GM12878 (cell line): ENCODE results near the gene TSPAN15. TPM values are rescaled to one million over a fixed set of nuclear protein-coding genes. Genes with fewer than 3 reads are reported as not detected.
A peak's percentile ranks its signal among the peaks of the same experiment; 100 is the strongest.

Experiments
- ATAC-seq: fragments of 200-7000 bp; cut with Tn5 transposase; 3 replicates; pipeline ENCODE4 v1.9.1; 2020; ENCODE audit warnings: mild to moderate bottlenecking, moderate library complexity
- BruUV-seq: library from RNA; stranded (reverse); fragments of 400-500 nt; replicated peaks from 2 replicates; lab custom pipeline; 2021; lab: Mats Ljungman, UMichigan
- CTCF ChIA-PET: fragments of 300-600 bp; sonication (Branson Sonifier 250); formaldehyde crosslinking; extraction: SDS; loops from one replicate; lab custom pipeline; 2021; ENCODE audit warnings: inconsistent platforms; lab: Yijun Ruan, JAX
- POLR2A ChIA-PET: fragments of 350-600 bp; formaldehyde crosslinking; extraction: SDS; loops from one replicate; lab custom pipeline; 2021; ENCODE audit warnings: inconsistent platforms; lab: Charles Lee
- RAD21 ChIA-PET: fragments of 300-600 bp; sonication (Branson Sonifier 250); formaldehyde crosslinking; loops from one replicate; lab custom pipeline; 2023; ENCODE audit warnings: antibody characterized with exemption; ENCODE audit not compliant: unreplicated experiment; lab: Charles Lee
- SMC1A ChIA-PET: fragments of 300-600 bp; sonication (Branson Sonifier 250); formaldehyde crosslinking; loops from one replicate; lab custom pipeline; 2023; ENCODE audit not compliant: unreplicated experiment, uncharacterized antibody; lab: Charles Lee
- DNase-seq: peaks from one replicate; pipeline ENCODE4 v3.0.0-alpha.2; 2011; ENCODE audit warnings: low read depth, low spot score
- FAIRE-seq: peaks from 3 replicates; lab custom pipeline; 2011; peaks lifted over from hg19 to GRCh38; lab: Jason Lieb, UNC
- H2AFZ ChIP-seq: 2 replicates; pipeline ENCODE4 v1.6.0; 2011; ENCODE audit warnings: low read depth, low read length, control low read depth; ENCODE audit not compliant: control insufficient read depth
- H3K27ac ChIP-seq: 2 replicates; pipeline ENCODE4 v1.5.1; 2011; ENCODE audit warnings: control low read depth; ENCODE audit not compliant: control insufficient read depth, insufficient read depth
- H3K27me3 ChIP-seq, 2 experiments: replicated peaks in 1 of 2; 2 replicates each; pipeline versions ENCODE4 v1.6.0 to v1.6.1; 2011; ENCODE audit warnings: low read length in 1 of 2; ENCODE audit not compliant: control insufficient read depth in 2 of 2, insufficient read depth in 2 of 2
- H3K36me3 ChIP-seq, 2 experiments: 2 replicates each; pipeline ENCODE4 v1.5.1; 2011; ENCODE audit warnings: low read length in 1 of 2; ENCODE audit not compliant: control insufficient read depth in 2 of 2, insufficient read depth in 2 of 2
- H3K4me1 ChIP-seq: 2 replicates; pipeline ENCODE4 v1.6.1; 2011; ENCODE audit warnings: mild to moderate bottlenecking, low read length, moderate library complexity, mixed read lengths; ENCODE audit not compliant: control insufficient read depth, insufficient read depth
- H3K4me2 ChIP-seq: 2 replicates; pipeline ENCODE4 v1.6.0; 2011; ENCODE audit warnings: control low read depth; ENCODE audit not compliant: control insufficient read depth, insufficient read depth
- H3K4me3 ChIP-seq: fragments of 200-600 bp; sonication (generic); 2 replicates; pipeline ENCODE4 v1.5.1; 2016
- H3K79me2 ChIP-seq: 2 replicates; pipeline ENCODE4 v1.6.0; 2011; ENCODE audit warnings: low read length; ENCODE audit not compliant: control insufficient read depth, insufficient read depth
- H3K9ac ChIP-seq: 2 replicates; pipeline ENCODE4 v1.8.0; 2011; ENCODE audit warnings: low read length, control low read depth, mixed read lengths; ENCODE audit not compliant: control insufficient read depth, insufficient read depth
- H3K9me3 ChIP-seq: replicated peaks from 3 replicates; pipeline ENCODE4 v1.5.1; 2011; ENCODE audit warnings: mild to moderate bottlenecking, low read length; ENCODE audit not compliant: control insufficient read depth, insufficient read depth
- H4K20me1 ChIP-seq: 2 replicates; pipeline ENCODE4 v1.6.0; 2011; ENCODE audit not compliant: control insufficient read depth, insufficient read depth
- MYC ChIP-seq: IDR thresholded peaks from 2 replicates; pipeline ENCODE4 v1.6.1; 2011; ENCODE audit warnings: mild to moderate bottlenecking, low read length, moderate library complexity, inconsistent platforms; ENCODE audit not compliant: insufficient read depth, insufficient replicate concordance, insufficient read length, severe bottlenecking
- PAX5 ChIP-seq: IDR thresholded peaks from 2 replicates; pipeline ENCODE4 v1.6.1; 2011; ENCODE audit warnings: low read depth, low read length, borderline replicate concordance
- SPI1 ChIP-seq: IDR thresholded peaks from 2 replicates; pipeline ENCODE4 v1.6.1; 2011; ENCODE audit warnings: low read depth, mild to moderate bottlenecking, low read length, moderate library complexity, borderline replicate concordance; ENCODE audit not compliant: insufficient read depth
- STAT3 ChIP-seq: IDR thresholded peaks from 2 replicates; pipeline ENCODE4 v1.6.1; 2011; ENCODE audit warnings: low read depth, low read length, improper control_type of control experiment
- TCF12 ChIP-seq: IDR thresholded peaks from 2 replicates; pipeline ENCODE4 v1.6.1; 2011; ENCODE audit warnings: low read depth, mild to moderate bottlenecking, low read length
- ZNF24 ChIP-seq: fragments of 450-650 bp; IDR thresholded peaks from 2 replicates; pipeline ENCODE4 v1.6.1; 2017; ENCODE audit warnings: antibody characterized with exemption, mild to moderate bottlenecking
- WGBS: methylation state at CpG from one replicate; pipeline ENCODE4 v1.1.6; 2016; ENCODE audit warnings: low lambda C conversion rate; ENCODE audit not compliant: insufficient replicate concordance, insufficient coverage; ENCODE audit errors: missing lambda C conversion rate; 5-methylcytosine and 5-hydroxymethylcytosine counted together
- in situ Hi-C: fragments of 300-500 bp; cut with MboI; formaldehyde crosslinking; loops from 9 replicates; pipeline ENCODE4 v1.14.3; 2018; ENCODE audit warnings: mixed read lengths
- intact Hi-C: fragments of 100-400 bp; cut with micrococcal nuclease; formaldehyde crosslinking; loops from one replicate; pipeline ENCODE4 v1.14.2; 2022; ENCODE audit not compliant: unreplicated experiment
- polyA plus RNA-seq, 11 experiments: library from polyadenylated mRNA; depleted of rRNA in 4 of 11; unstranded in 6 of 11; stranded (reverse) in 5 of 11; fragments of >200 nt; fragmentation: Nextera tagmentation in 4 of 11; fragmentation: Illumina TruSeq in 1 of 11; extraction: Ambion mirVana in 4 of 11; extraction: Trizol in 1 of 11; gene quantifications; 1 replicate in 1 of 11; 2 replicates in 10 of 11; pipeline versions ENCODE4 v1.2.1 to v1.2.3, GENCODE V29; 2011 to 2016; ENCODE audit warnings: inconsistent platforms in 2 of 11, missing spikeins in 2 of 11, low read depth in 1 of 11
- total RNA-seq, 4 experiments: library from RNA; depleted of rRNA in 3 of 4; stranded (reverse); fragments of >200 nt in 3 of 4; fragmentation: Illumina TruSeq in 1 of 4; extraction: Trizol in 1 of 4; gene quantifications; 2 replicates each; pipeline versions ENCODE4 v1.2.1 to v1.2.3, GENCODE V29; 2013 to 2021
- TF ChIP-seq, protein P1 (sequence below): fragments of 450-650 bp; IDR thresholded peaks from 2 replicates; pipeline ENCODE4 v1.6.1; 2014; ENCODE audit warnings: mild to moderate bottlenecking
- TF ChIP-seq, protein P2 (sequence below), 3 experiments: IDR thresholded peaks in 2 of 3; conservative IDR thresholded peaks in 1 of 3; 2 replicates each; pipeline ENCODE4 v1.5.1; 2011; ENCODE audit warnings: low read depth in 3 of 3, low read length in 3 of 3, mild to moderate bottlenecking in 3 of 3, control low read depth in 2 of 3, moderate library complexity in 2 of 3, inconsistent platforms in 1 of 3, mixed read lengths in 1 of 3; ENCODE audit not compliant: control insufficient read depth in 2 of 3, insufficient read depth in 1 of 3; ENCODE audit errors: extremely low read depth in 1 of 3
- TF ChIP-seq, protein P3 (sequence below): IDR thresholded peaks from 2 replicates; pipeline ENCODE4 v1.6.1; 2011; ENCODE audit warnings: low read depth, low read length, improper control_type of control experiment, borderline replicate concordance

Gene TSPAN15
- total and polyA plus RNA-seq, 10 of the 15 experiments (the other 5 are each of a cell fraction or from before 2014, with no cell fraction given): 1.3 to 8.5 (median 2.4) TPM; not detected in 2

DNA sequence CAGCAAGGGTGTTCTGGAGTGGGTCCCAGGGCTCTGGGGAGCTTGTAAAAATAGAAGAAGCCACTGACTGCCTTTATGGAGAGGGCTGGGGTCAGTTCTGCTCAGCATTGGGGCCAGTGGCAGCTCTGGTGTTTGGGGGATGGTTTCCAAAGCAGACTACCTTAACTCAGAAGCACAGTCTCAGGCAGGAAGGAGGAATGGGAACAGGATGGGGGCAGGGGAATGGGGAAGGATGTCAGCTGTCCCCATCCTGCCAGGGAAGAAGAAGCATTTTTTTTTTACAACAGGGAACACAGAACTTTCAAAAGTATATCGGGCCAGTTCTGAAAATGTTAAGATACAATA, 28.8 kb downstream of the TSPAN15 start (continued):
- TF ChIP-seq, protein P1, sequence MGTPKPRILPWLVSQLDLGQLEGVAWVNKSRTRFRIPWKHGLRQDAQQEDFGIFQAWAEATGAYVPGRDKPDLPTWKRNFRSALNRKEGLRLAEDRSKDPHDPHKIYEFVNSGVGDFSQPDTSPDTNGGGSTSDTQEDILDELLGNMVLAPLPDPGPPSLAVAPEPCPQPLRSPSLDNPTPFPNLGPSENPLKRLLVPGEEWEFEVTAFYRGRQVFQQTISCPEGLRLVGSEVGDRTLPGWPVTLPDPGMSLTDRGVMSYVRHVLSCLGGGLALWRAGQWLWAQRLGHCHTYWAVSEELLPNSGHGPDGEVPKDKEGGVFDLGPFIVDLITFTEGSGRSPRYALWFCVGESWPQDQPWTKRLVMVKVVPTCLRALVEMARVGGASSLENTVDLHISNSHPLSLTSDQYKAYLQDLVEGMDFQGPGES: no peak
- TF ChIP-seq, protein P2, sequence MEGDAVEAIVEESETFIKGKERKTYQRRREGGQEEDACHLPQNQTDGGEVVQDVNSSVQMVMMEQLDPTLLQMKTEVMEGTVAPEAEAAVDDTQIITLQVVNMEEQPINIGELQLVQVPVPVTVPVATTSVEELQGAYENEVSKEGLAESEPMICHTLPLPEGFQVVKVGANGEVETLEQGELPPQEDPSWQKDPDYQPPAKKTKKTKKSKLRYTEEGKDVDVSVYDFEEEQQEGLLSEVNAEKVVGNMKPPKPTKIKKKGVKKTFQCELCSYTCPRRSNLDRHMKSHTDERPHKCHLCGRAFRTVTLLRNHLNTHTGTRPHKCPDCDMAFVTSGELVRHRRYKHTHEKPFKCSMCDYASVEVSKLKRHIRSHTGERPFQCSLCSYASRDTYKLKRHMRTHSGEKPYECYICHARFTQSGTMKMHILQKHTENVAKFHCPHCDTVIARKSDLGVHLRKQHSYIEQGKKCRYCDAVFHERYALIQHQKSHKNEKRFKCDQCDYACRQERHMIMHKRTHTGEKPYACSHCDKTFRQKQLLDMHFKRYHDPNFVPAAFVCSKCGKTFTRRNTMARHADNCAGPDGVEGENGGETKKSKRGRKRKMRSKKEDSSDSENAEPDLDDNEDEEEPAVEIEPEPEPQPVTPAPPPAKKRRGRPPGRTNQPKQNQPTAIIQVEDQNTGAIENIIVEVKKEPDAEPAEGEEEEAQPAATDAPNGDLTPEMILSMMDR (IDR thresholded peaks at IDR 0.05 in 2 of 3, conservative IDR thresholded peaks at IDR 0.05 in 1 of 3; ENCODE audit: control insufficient read depth in 2 of 3, extremely low read depth in 1 of 3, insufficient read depth in 1 of 3, low read depth in 3 of 3, low read length in 3 of 3): no peak
- TF ChIP-seq TCF12 (no peak), ZNF24 (no peak), STAT3 (no peak)
- TF ChIP-seq, protein P3, sequence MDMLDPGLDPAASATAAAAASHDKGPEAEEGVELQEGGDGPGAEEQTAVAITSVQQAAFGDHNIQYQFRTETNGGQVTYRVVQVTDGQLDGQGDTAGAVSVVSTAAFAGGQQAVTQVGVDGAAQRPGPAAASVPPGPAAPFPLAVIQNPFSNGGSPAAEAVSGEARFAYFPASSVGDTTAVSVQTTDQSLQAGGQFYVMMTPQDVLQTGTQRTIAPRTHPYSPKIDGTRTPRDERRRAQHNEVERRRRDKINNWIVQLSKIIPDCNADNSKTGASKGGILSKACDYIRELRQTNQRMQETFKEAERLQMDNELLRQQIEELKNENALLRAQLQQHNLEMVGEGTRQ: no peak

DNA sequence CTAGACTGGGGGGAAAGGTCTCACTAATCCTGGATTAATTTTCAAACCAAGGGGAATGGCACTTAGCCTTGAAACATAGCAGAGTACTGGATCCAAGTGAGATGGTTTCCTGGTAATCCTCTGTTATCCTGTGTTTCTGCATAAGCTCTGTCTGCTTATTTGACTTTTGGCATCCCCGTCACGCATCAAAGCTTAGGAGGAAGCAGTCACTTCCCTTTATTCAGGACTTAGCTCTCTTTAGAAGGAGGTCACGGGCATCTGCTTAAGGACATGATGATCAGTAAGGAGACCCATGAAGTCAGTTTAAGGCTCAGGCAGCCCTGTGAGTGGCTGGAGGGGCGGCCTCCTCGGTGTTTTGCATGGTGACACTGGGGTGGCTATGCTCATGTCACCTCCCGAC, 30.0 kb downstream of the TSPAN15 start:
- DNase-seq: no peak
- Histone ChIP-seq H3K4me3 (no peak overlapping the region), H2AFZ (no peak overlapping the region), H4K20me1 (no peaks in the 10 kb centered on the region), H3K27ac (no peak overlapping the region), H3K36me3 (no peaks in the 10 kb centered on the region), H3K4me2 (no peak overlapping the region), H3K79me2 (no peaks in the 10 kb centered on the region), H3K4me1 (peaks cover 11% of the 10 kb centered on the region), H3K9me3 (no peaks in the 10 kb centered on the region), H3K9ac (no peak overlapping the region), H3K27me3 (no peaks in the 10 kb centered on the region)
- BruUV-seq: no TSS peak
- ChIA-PET RAD21 (interaction anchor here (1.3 kb wide), 1 partner anchor 34 kb away, joined by 4 read pairs; no protein-coding TSS in a partner anchor), POLR2A (interaction anchor here (0.7 to 1.3 kb wide), 3 partner anchors 9 to 15 kb away, joined by 3 to 4 read pairs (median 3); no protein-coding TSS in a partner anchor), CTCF (interaction anchor here (0.9 kb wide), 1 partner anchor 34 kb away, joined by 3 read pairs; no protein-coding TSS in a partner anchor), SMC1A (interaction anchor here (0.9 to 1.0 kb wide), 2 partner anchors 13 to 15 kb away, joined by 4 read pairs; no protein-coding TSS in a partner anchor)
- peak; percentile 51 for ATAC-seq
- in situ Hi-C loops: no loop called here
- no peak for TF ChIP-seq MYC
- peak; percentile 81 for TF ChIP-seq SPI1
- peak; percentile 62; the same call in 1 of the 2 replicates for TF ChIP-seq PAX5
- no peak for FAIRE-seq
- intact Hi-C loops: no loop called here
- WGBS: 14% methylated on average over 6 of the region's 6 CpGs
